PC-9 (cell line): ENCODE data around the gene PTOV1.

ENCODE experiments used
- CTCF ChIP-seq: fragments of 200-600 bp; sonication (generic); conservative IDR thresholded peaks from 2 replicates; pipeline ENCODE4 v1.6.1; 2017; ENCODE audit warnings: mixed run types, antibody characterized with exemption, mild to moderate bottlenecking, moderate library complexity
- EZH2 ChIP-seq: fragments of 200-600 bp; sonication (generic); IDR thresholded peaks from 2 replicates; pipeline ENCODE4 v1.8.0; 2017; ENCODE audit warnings: antibody characterized with exemption, low read depth

GRCh38 chr19:49857838-49858087, 6.8 kb downstream of the PTOV1 start:
- TF ChIP-seq EZH2 (no peak), CTCF (no peak)
